Endothelial cell of hepatic sinusoid (primary cell): ENCODE data around the gene HDAC7.

Experiments used
- in situ Hi-C: cut with HindIII; loops from 2 replicates; pipeline ENCODE4 v1.10.0; 2017; ENCODE audit warnings: low sequenced_read_pairs

Gene HDAC7

DNA sequence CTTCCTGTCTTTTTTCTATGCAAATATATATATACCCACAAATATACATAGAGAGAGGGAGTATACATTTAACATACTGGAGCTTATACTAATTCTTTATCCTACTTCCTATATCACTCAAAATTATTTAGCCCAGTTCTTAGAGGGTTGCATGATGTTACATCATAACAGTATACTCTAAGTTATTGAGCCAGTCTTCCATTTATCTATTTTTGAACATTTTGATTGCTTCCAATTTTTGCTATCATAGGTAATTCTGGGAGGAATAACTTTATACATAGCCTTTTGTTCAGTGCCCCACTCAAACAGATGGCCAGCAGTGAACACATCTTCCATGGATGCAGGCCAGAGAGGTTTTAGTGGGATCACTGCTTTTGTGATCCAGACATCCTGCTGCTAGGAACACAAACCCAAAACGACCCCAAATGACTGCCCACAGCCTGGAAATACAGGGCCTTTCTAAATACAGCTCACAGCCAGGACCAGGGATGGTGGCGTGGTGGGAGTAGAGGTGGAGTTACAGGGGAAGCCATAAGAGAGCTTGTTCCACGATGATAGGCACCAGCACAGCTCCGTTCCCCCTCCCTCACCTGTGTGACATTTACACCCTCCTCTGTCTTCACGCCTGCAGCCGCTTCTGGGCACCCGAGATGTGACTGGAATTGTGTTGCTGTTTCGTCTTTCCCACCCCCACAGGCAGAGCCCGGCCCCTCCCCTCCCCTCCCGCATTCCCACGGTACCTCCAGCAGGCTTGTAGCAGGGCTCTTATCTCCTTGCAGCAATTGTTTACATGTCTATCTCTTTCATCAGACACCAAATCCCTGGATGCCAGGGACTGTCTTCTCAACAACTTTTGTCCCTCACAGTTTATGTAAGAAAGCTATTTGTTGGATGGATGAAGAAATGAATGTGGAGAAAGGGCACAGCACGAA is 30.7 kb upstream of the HDAC7 start:
- in situ Hi-C loops, result no loop called here

DNA sequence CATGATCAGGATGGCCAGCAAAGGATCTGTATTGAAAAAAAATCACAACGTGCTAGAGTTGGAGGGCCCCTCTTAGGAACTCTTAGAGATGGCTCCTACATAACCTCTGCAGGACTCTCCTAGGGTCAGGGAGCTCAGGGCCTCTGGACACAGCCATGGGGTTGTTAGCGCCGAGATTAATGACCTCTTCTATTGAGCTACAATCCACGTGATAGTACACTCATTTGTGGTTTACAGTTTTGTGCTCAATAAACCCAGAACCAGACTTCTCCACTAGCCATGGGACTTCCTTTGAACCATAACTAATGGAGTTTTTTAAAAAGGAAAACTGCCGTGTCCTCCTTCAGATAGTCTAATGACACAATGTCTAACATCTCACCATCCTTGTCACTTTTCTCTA is 29.6 kb upstream of the HDAC7 start:
- in situ Hi-C loops, result loop anchor here (10.0 kb wide), 1 partner anchor 86 kb away; no protein-coding TSS in a partner anchor

DNA sequence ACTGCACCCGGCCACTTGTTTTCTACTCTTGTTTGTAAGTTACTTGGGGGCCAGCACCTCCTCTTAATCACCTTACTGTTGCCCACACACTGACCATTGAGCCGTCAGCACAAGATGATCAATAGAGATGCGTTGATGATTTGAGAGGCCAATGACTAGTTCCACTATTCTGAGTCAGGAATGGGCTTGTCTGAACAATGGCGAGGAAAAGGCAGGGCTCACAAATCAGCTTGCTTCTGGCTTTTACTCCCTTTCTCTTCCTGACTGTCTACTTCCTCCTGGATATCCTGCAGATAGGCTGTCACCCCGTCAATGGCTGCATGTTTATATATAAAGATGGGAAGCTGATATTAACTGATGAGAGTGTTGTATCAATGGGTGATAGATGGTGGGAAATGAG is 29.1 kb upstream of the HDAC7 start:
- in situ Hi-C loops, result loop anchor here (10.0 kb wide), 1 partner anchor 86 kb away; no protein-coding TSS in a partner anchor

GRCh38 chr12:47846294-47846996 is 26.7 kb upstream of the HDAC7 start:
- in situ Hi-C loops, result loop anchor here (10.0 kb wide), 1 partner anchor 88 kb away; no protein-coding TSS in a partner anchor

DNA sequence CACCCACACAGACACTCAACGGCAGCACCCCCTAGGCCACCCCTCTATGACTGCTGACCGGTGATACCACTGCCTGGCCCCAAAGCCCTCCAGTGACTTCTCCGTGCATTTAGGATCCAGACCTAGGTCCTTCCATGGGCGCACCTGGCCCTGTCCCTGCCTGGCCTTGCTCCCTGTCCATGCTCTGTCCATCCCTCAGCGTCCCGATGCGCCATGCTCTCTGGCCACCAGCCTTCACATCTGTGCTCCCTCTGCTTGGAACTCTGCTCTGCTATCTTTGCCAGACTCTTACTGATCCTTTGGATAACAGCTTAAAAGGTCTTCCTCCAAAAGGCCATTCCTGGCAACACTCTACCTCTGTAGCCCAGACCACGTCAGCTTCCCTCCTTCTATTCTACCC is 25.4 kb upstream of the HDAC7 start:
- in situ Hi-C loops, result loop anchor here (10.0 kb wide), 1 partner anchor 90 kb away; no protein-coding TSS in a partner anchor

DNA sequence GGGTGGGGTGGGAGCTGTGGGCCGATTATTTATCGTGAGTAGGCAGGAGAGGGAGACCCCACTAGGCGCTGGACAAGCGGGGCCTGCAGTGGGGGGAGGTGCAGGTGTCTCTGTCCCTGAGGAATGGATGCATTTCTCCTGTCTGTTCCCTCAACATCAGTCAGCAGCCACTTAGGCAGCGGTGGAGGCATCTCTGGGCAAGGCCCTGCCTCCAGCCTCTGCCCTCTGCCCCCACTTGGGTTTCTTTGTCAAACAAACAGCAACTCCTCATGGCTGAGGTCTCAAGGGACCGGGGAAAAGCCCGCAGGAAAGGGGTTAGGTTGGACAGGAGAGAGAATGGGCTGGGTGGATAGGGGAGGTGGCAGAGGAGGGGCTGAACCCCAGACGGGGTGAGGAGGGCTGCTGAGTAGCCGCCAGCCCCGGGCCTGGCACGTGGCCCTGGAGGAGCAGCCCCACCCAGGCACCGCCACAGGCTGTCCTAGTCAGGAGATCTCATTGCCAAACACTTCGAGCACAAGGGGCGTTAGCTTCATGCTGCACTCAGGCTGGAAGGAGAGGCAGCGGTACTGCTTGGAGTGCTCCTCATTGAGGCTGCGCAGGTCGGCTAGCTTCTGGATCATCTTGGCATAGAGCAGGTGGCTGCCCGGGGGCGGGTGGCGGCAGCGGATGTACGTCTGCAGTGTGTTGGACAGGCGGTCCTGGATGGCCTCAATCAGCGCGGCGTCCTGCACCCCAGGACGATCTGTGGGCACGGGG is 24.7 kb upstream of the HDAC7 start:
- in situ Hi-C loops, result loop anchor here (5.0 to 10.0 kb wide), 2 partner anchors 87 to 90 kb away; partner anchors contain the start of gene RAPGEF3

GRCh38 chr12:47843226-47843980 is 23.7 kb upstream of the HDAC7 start:
- in situ Hi-C loops, result loop anchor here (5.0 to 10.0 kb wide), 2 partner anchors 86 to 91 kb away; partner anchors contain the start of gene RAPGEF3

DNA sequence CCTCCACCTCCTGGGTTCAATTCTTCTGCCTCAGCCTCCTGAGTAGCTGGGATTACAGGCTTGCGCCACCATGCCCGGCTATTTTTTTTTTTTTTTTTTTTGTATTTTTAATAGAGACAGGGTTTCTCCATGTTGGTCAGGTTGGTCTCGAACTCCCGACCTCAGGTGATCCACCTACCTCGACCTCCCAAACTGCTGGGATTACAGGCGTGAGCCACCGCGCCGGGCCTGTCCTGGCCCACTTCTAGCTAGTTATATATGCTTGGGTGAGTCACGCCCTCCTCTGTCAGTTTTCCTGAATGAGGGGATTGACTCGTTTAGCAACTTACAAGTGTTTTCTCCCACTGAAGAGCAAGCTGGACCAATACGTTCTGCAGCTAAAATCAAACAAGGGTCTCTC is 22.8 kb upstream of the HDAC7 start:
- in situ Hi-C loops, result loop anchor here (5.0 to 10.0 kb wide), 2 partner anchors 85 to 92 kb away; partner anchors contain the start of gene RAPGEF3

GRCh38 chr12:47841910-47842309 is 22.2 kb upstream of the HDAC7 start:
- in situ Hi-C loops, result loop anchor here (5.0 to 10.0 kb wide), 2 partner anchors 85 to 93 kb away; partner anchors contain the start of gene RAPGEF3

DNA sequence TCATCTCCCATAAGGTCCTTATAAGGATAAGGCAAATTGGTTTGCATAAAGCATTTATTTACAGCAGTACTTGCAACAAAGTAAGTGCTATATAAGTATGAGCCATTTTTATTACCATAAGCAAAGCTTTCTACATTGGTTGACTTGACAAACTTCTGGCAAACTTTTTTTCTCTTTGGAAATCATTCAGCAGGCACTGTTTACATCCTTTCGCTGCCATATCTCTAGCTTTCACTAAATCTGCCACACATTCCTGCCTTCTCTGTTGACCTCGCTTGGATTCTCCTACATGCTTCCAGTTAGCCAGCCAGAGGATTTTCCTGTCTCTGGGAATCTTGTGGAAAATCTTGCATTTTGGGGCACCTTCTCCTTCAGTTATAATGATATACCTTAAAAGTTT is 21.8 kb upstream of the HDAC7 start:
- in situ Hi-C loops, result loop anchor here (5.0 to 10.0 kb wide), 2 partner anchors 84 to 93 kb away; partner anchors contain the start of gene RAPGEF3

- in situ Hi-C loops, result loop anchor here (5.0 to 10.0 kb wide), 2 partner anchors 83 to 94 kb away; partner anchors contain the start of gene RAPGEF3
Observed at GRCh38 chr12:47840571-47840970, 20.9 kb upstream of the HDAC7 start.

DNA sequence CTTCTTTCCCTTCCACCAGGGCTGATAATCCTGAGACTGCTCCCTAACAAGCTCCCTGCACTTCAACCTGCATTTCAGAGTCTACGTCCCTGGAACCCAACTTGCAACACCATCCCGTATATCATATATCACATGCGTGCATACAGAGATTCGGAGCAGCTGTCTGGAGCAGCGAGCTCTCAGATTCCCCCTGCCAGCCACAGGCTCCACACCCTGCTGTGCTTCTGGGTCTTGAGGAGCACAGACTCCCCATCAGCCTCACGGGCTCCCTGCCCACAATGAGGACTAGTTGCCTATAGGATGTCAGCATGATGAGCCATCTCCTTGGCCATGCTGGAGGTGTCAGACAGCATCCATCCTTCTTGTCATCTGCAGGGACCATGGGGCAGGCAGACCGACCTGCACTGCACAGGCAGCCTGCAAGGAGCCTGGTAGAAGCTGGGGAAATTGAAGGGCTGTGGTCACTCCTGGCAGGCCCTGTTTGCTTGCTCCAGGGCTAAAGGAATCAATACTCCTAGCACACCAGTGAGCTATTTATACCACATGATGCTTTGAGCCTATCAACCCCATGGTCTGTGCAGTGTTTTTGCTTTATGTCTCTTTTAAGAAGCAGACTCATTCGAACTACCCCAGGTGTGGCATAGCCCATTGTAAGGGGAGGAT is 19.6 kb upstream of the HDAC7 start:
- in situ Hi-C loops, result no loop called here

DNA sequence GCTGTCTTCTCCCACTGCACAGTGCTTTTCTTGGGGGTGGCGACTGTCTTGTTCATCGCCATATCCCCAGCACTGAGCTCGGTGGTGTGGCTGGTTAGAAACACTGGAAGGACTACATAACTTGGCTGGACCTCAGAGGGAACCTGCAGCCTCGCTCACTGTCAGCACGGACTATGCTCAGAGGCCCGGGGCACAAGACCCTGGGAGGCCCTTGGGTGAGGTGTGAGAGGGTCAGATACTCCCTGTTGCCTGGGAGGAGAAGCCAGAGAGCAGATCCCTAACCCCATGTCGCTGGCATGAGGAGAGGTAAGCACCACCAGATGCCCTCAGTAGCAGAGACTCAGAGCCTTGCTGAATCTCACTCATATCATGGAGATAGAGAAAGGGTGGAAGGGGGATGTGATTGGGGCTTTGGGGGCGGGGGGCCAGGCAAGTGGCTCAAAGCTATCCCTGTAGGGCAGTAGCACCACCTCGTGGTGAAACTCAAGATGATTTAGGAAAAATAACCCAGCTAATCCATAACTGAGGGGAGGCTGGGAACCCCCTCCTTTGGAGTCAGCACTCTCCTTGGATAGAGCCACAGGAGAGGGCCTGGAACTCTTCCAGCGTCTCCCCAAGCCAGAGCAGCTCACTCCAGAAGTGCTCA is 18.7 kb upstream of the HDAC7 start:
- in situ Hi-C loops, result no loop called here

- in situ Hi-C loops, result no loop called here
Observed at GRCh38 chr12:47837190-47838171, 17.8 kb upstream of the HDAC7 start.

DNA sequence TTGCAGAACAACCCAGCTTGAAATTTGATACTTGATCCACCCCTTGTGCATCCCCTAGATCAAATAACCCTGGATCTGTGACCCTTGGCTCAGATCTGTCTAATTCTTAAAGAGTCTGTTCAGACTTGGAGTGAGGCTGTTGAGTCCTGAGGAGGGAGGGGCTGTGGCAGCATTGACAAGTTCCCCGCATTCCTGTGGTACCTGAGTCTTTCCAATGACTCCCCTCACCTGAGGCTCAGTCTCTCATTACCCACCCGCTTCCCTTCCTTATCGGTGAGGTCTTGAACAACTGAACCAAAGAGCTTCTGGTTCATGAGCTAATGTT is 16.1 kb upstream of the HDAC7 start:
- in situ Hi-C loops, result no loop called here

- in situ Hi-C loops, result no loop called here
Observed at GRCh38 chr12:47835006-47835830, 15.5 kb upstream of the HDAC7 start.
